Measurements from ENCODE around the gene DEFB113.

The DEFB113 gene

GRCh38 chr6:49934770-49935169 lies 34.7 kb downstream of the DEFB113 start:
- no peak for DNase-seq

DNA sequence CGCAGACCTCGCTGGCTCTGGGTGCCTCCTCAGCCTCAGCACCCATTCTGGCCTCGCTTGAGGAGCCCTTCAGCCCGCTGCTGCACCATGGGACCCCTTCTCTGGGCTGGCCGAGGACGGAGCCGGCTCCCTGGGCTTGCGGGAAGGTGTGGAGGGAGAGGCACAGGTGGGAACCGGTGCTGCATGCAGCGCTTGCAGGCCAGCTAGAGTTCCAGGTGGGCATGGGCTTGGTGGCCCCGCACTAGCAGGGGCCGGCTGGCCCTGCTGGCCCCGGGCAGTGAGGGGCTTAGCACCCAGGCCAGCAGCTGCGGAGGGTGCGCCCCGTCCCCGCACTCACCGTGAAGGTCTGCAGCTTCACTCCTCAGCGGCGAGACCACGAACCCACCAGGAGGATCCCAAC lies 35.9 kb downstream of the DEFB113 start:
- no peak for DNase-seq

DNA sequence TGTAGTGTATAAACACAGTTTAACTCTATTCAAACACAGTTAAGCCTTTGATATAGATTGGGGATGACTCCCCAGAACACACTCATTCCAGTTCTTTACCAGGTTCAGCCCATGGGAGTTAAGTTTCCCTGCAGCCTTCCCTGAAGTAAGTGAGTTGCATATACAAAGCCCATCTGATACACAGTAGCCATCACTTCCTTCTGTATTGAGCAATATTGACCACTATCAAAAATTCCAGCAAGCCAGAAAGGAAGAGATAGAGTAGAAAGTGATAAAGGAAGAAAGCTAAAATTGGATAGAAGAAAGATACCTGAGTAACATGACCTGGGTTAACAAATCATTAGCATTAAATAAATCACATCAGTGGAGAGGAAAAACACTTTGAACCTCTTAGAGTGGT lies 40.1 kb downstream of the DEFB113 start:
- no peak for DNase-seq

- no peak for DNase-seq
Measured at GRCh38 chr6:49923826-49924225, 45.6 kb downstream of the DEFB113 start.

GRCh38 chr6:49919935-49920644 lies 49.3 kb downstream of the DEFB113 start:
- no peak for DNase-seq

- no peak for DNase-seq
Measured at GRCh38 chr6:49919261-49919660, 50.2 kb downstream of the DEFB113 start.

GRCh38 chr6:49918787-49919186 lies 50.6 kb downstream of the DEFB113 start:
- no peak for DNase-seq

Data from activated CD4-positive, alpha-beta T cell treated with anti-CD3 and anti-CD28 coated beads for 1 hour (primary cell).